OCI-LY1 (cell line): ENCODE results near the gene IRX4.

Experiments
- EZH2 ChIP-seq: fragments of 200-600 bp; sonication (generic), shearing (Covaris generic); IDR thresholded peaks from 2 replicates; pipeline ENCODE4 v1.8.0; 2017; ENCODE audit warnings: borderline replicate concordance, mixed run types, mild to moderate bottlenecking, antibody characterized with exemption, low read length, moderate library complexity, mixed read lengths
- TF ChIP-seq, protein P1 (sequence below): fragments of 200-600 bp; sonication (generic), shearing (Covaris generic); IDR thresholded peaks from 2 replicates; pipeline ENCODE4 v1.5.1; 2017; ENCODE audit warnings: mild to moderate bottlenecking, antibody characterized with exemption, low read length, moderate library complexity, mixed read lengths

DNA sequence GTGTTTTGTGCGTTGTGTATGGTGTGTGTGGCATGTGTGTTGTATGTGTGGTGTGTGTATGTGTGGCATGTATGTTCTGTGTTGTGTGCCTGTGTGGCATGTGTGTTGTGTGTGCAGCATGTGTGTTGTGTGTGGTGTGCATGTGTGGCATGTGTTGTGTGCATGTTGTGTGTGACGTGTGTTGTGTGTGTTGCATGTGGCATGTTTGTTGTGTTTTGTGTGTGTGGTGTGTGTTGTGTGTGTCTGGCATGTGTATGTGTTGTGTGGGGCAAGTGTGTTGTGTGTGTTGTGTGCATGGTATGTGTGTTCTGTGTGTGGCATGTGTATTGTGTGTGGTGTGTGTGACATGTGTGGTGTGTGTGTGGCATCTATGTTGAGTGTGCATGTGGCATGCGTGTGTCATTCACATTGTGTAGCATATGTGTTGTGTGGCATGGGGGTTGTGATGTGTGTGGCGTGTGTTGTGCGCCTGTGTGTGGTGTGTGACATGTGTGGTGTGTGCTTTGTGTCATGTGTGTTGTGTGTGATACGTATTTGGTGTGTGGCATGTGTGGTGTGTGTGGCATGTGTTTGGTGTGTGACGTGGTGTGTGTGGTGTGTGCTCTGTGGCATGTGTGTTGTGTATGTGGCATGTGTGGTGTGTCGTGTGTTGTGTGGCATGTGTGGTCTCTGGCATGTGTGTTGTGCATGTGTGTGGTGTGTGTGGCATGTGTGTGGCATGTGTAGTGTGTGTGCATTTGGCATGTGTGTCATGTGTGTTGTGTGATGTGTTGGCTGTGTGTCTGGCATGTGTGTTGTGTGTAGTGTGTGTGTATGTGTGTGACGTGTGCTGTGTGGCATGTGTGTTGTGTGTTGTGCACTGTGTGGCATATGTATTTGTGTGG, 46.6 kb upstream of the IRX4 start:
- TF ChIP-seq, protein P1, sequence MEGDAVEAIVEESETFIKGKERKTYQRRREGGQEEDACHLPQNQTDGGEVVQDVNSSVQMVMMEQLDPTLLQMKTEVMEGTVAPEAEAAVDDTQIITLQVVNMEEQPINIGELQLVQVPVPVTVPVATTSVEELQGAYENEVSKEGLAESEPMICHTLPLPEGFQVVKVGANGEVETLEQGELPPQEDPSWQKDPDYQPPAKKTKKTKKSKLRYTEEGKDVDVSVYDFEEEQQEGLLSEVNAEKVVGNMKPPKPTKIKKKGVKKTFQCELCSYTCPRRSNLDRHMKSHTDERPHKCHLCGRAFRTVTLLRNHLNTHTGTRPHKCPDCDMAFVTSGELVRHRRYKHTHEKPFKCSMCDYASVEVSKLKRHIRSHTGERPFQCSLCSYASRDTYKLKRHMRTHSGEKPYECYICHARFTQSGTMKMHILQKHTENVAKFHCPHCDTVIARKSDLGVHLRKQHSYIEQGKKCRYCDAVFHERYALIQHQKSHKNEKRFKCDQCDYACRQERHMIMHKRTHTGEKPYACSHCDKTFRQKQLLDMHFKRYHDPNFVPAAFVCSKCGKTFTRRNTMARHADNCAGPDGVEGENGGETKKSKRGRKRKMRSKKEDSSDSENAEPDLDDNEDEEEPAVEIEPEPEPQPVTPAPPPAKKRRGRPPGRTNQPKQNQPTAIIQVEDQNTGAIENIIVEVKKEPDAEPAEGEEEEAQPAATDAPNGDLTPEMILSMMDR = no peak
- no peak for TF ChIP-seq EZH2
